HCT116 (cell line): ENCODE measurements around the gene FMR1. TPM values are rescaled to one million over a fixed set of nuclear protein-coding genes. Genes with fewer than 3 reads are reported as not detected.

Experiments used
- ATAC-seq: fragments of 200-7000 bp; cut with Tn5 transposase; 2 replicates; pipeline ENCODE4 v1.9.1; 2020; ENCODE audit warnings: mild to moderate bottlenecking, moderate library complexity
- BruUV-seq: library from RNA; stranded (reverse); fragments of 400-500 nt; replicated peaks from 2 replicates; lab custom pipeline; 2021; lab: Mats Ljungman, UMichigan
- CTCF ChIA-PET: fragments of 300-600 bp; sonication (Branson Sonifier 250); formaldehyde crosslinking; loops from one replicate; lab custom pipeline; 2021; ENCODE audit warnings: antibody characterized with exemption; lab: Charles Lee
- POLR2A ChIA-PET: fragments of 300-600, 350-600 bp; sonication (Branson Sonifier 250); formaldehyde crosslinking; loops from one replicate; lab custom pipeline; 2021; ENCODE audit warnings: antibody characterized with exemption; lab: Charles Lee
- RAD21 ChIA-PET, 2 experiments: fragments of 300-600 bp; sonication (Branson Sonifier 250); formaldehyde crosslinking; loops; one replicate each; lab custom pipeline; 2023; ENCODE audit warnings: low total read pairs in 2 of 2; ENCODE audit not compliant: uncharacterized antibody in 2 of 2, unreplicated experiment in 2 of 2, low non-redundant PET in 1 of 2; lab: Charles Lee
- DNase-seq: peaks from one replicate; pipeline ENCODE4 v3.0.0-alpha.2; 2010; ENCODE audit warnings: low read depth, low spot score
- H2AFZ ChIP-seq: fragments of 200-600 bp; shearing (Covaris generic), sonication (generic); 2 replicates; pipeline ENCODE4 v1.6.1; 2017; ENCODE audit warnings: low read depth, mixed run types, mixed read lengths, antibody characterized with exemption, low read length; ENCODE audit not compliant: poor library complexity, severe bottlenecking
- H3K27ac ChIP-seq: 2 replicates; pipeline ENCODE4 v1.5.1; 2012; ENCODE audit warnings: low read depth, low read length
- H3K27me3 ChIP-seq: fragments of 200-600 bp; sonication (generic); 2 replicates; pipeline ENCODE4 v1.6.1; 2016; ENCODE audit warnings: mixed run types, low read length, mixed read lengths; ENCODE audit not compliant: insufficient read depth
- H3K36me3 ChIP-seq, 2 experiments: fragments of 200-500 bp in 1 of 2; fragments of 200-600 bp in 1 of 2; sonication (Bioruptor generic) in 1 of 2; sonication (generic) in 1 of 2; 2 replicates each; pipeline versions ENCODE4 v1.5.1 to v1.6.1; 2014 to 2016; ENCODE audit warnings: low read length in 2 of 2, inconsistent platforms in 1 of 2, mixed read lengths in 1 of 2, mixed run types in 1 of 2; ENCODE audit not compliant: insufficient read depth in 2 of 2, control insufficient read depth in 1 of 2
- H3K4me1 ChIP-seq, 2 experiments: fragments of 200-600 bp in 1 of 2; sonication (generic) in 1 of 2; 2 replicates each; pipeline versions ENCODE4 v1.5.1 to v1.6.1; 2012 to 2017; ENCODE audit warnings: low read length in 2 of 2, inconsistent platforms in 1 of 2, mild to moderate bottlenecking in 1 of 2, mixed read lengths in 1 of 2, mixed run types in 1 of 2, moderate library complexity in 1 of 2; ENCODE audit not compliant: insufficient read depth in 2 of 2, control insufficient read depth in 1 of 2
- H3K4me2 ChIP-seq: fragments of 200-600 bp; sonication (generic); 2 replicates; pipeline ENCODE4 v1.6.1; 2017; ENCODE audit warnings: mixed run types, low read length, mixed read lengths
- H3K4me3 ChIP-seq, 2 experiments: fragments of 200-600 bp in 1 of 2; sonication (generic) in 1 of 2; replicated peaks in 1 of 2; 2 replicates each; pipeline ENCODE4 v1.5.1; 2011 to 2016; ENCODE audit warnings: low read length in 2 of 2, control low read depth in 1 of 2, low read depth in 1 of 2, mild to moderate bottlenecking in 1 of 2, mixed read lengths in 1 of 2, mixed run types in 1 of 2
- H3K79me2 ChIP-seq: fragments of 200-600 bp; sonication (generic); 2 replicates; pipeline ENCODE4 v1.6.1; 2017; ENCODE audit warnings: mild to moderate bottlenecking, mixed run types, low read length, moderate library complexity, mixed read lengths; ENCODE audit not compliant: insufficient read depth
- H3K9ac ChIP-seq: fragments of 200-600 bp; sonication (generic); 2 replicates; pipeline ENCODE4 v1.6.1; 2016; ENCODE audit warnings: low read length, mixed read lengths
- H3K9me2 ChIP-seq: fragments of 200-600 bp; sonication (generic), shearing (Covaris generic); 2 replicates; pipeline ENCODE4 v1.6.1; 2017; ENCODE audit warnings: mixed run types, mild to moderate bottlenecking, moderate library complexity; ENCODE audit not compliant: insufficient read depth
- H3K9me3 ChIP-seq, 2 experiments: fragments of 200-500 bp in 1 of 2; fragments of 200-600 bp in 1 of 2; sonication (Bioruptor generic) in 1 of 2; sonication (generic) in 1 of 2; 2 replicates each; pipeline ENCODE4 v1.6.1; 2014 to 2017; ENCODE audit warnings: low read length in 2 of 2, mixed read lengths in 2 of 2, inconsistent platforms in 1 of 2, low read depth in 1 of 2, mild to moderate bottlenecking in 1 of 2, mixed run types in 1 of 2, moderate library complexity in 1 of 2; ENCODE audit not compliant: control insufficient read depth in 1 of 2, insufficient read depth in 1 of 2
- H4K20me1 ChIP-seq: fragments of 200-600 bp; sonication (generic), shearing (Covaris generic); 2 replicates; pipeline ENCODE4 v1.6.1; 2017; ENCODE audit warnings: mixed run types, mild to moderate bottlenecking, moderate library complexity; ENCODE audit not compliant: insufficient read depth
- CBX3 ChIP-seq: IDR thresholded peaks from 2 replicates; pipeline ENCODE4 v1.6.1; 2012; ENCODE audit warnings: low read depth
- CEBPB ChIP-seq: IDR thresholded peaks from 2 replicates; pipeline ENCODE4 v1.6.1; 2012; ENCODE audit warnings: low read depth
- CTCF ChIP-seq, 3 experiments: fragments of 200-600 bp in 1 of 3; sonication (generic) in 1 of 3; IDR thresholded peaks in 2 of 3; conservative IDR thresholded peaks in 1 of 3; 2 replicates each; pipeline ENCODE4 v1.5.1; 2012 to 2017; ENCODE audit warnings: low read depth in 2 of 3, low read length in 2 of 3, antibody characterized with exemption in 1 of 3, borderline replicate concordance in 1 of 3, control low read depth in 1 of 3, mild to moderate bottlenecking in 1 of 3, mixed read lengths in 1 of 3, mixed run types in 1 of 3, moderate library complexity in 1 of 3; ENCODE audit not compliant: insufficient read depth in 1 of 3
- EZH2 ChIP-seq: fragments of 200-600 bp; sonication (generic); IDR thresholded peaks from 2 replicates; pipeline ENCODE4 v1.6.1; 2017; ENCODE audit warnings: antibody characterized with exemption, mixed run types
- EZH2phosphoT487 ChIP-seq: fragments of 200-600 bp; IDR thresholded peaks from 2 replicates; pipeline ENCODE4 v1.6.1; 2018; ENCODE audit warnings: antibody characterized with exemption, borderline replicate concordance
- FOSL1 ChIP-seq: IDR thresholded peaks from 2 replicates; pipeline ENCODE4 v1.6.1; 2012; ENCODE audit warnings: low read depth
- MAX ChIP-seq: IDR thresholded peaks from 2 replicates; pipeline ENCODE4 v1.6.1; 2012
- POLR2A ChIP-seq: IDR thresholded peaks from 2 replicates; pipeline ENCODE4 v1.7.0; 2011; ENCODE audit warnings: borderline replicate concordance; ENCODE audit not compliant: insufficient read depth, insufficient read length; ENCODE audit errors: extremely low read depth
- SP1 ChIP-seq: IDR thresholded peaks from 2 replicates; pipeline ENCODE4 v1.6.1; 2012; ENCODE audit warnings: low read depth
- YY1 ChIP-seq: IDR thresholded peaks from 2 replicates; pipeline ENCODE4 v1.6.1; 2011; ENCODE audit warnings: low read length, low read depth, moderate library complexity, mild to moderate bottlenecking; ENCODE audit not compliant: insufficient replicate concordance; ENCODE audit errors: extremely low read depth
- intact Hi-C: fragments of 100-400 bp; cut with micrococcal nuclease; formaldehyde crosslinking; loops from 2 replicates; pipeline ENCODE4 v1.10.0; 2022
- total RNA-seq: library from RNA; stranded (reverse); gene quantifications from one replicate; pipeline ENCODE4 v1.2.1, GENCODE V29; 2021; ENCODE audit not compliant: unreplicated experiment

FMR1 gene
- total RNA-seq, 1 experiment from 2014 or later, result 31.1 TPM

GRCh38 chrX:147908106-147908505 lies 3.6 kb upstream of the FMR1 start:
- ChIA-PET RAD21 (no interaction called here), POLR2A (no interaction called here), CTCF (no interaction called here)
- intact Hi-C loops, result no loop called here
- Histone ChIP-seq H3K36me3 (no peaks in the 10 kb centered on the region), H3K9ac (no peak overlapping the region), H3K9me3 (no peaks in the 10 kb centered on the region), H3K27ac (no peak overlapping the region), H3K4me1 (peaks cover 4 to 7% of the 10 kb centered on the region in 2 experiments; a peak in 2 of 4 replicates), H3K4me2 (no peak overlapping the region), H2AFZ (no peak overlapping the region), H3K9me2 (no peaks in the 10 kb centered on the region), H4K20me1 (no peaks in the 10 kb centered on the region), H3K27me3 (no peaks in the 10 kb centered on the region), H3K4me3 (no peak overlapping the region), H3K79me2 (peaks cover 7% of the 10 kb centered on the region)
- TF ChIP-seq CTCF (IDR thresholded peaks at IDR 0.05 in 2 of 3, conservative IDR thresholded peaks at IDR 0.05 in 1 of 3; ENCODE audit: borderline replicate concordance in 1 of 3, insufficient read depth in 1 of 3, low read depth in 2 of 3, low read length in 2 of 3) (no peak), EZH2 (no peak), EZH2phosphoT487 (no peak), CEBPB (no peak), POLR2A (no peak), FOSL1 (no peak), SP1 (no peak), MAX (no peak), YY1 (no peak), CBX3 (no peak)
- no TSS peak for BruUV-seq
- ATAC-seq (no peak), DNase-seq (no peak)
